Transverse colon (tissue), 4 donors: Measurements from ENCODE around the gene IQCK. TPM values are rescaled to one million over a fixed set of nuclear protein-coding genes. Genes with fewer than 3 reads are reported as not detected.

ENCODE experiments used
- DNase-seq: peaks from one replicate; pipeline ENCODE4 v3.0.0-alpha.2; 2019
- H3K27ac ChIP-seq, 4 donors: fragments of 200-600 bp; sonication (generic); 2 replicates each; pipeline ENCODE4 v1.5.1; 2016 to 2018; ENCODE audit warnings: inconsistent platforms in 4 of 4
- H3K27me3 ChIP-seq: fragments of 200-600 bp; sonication (generic); 2 replicates; pipeline ENCODE4 v1.5.1; 2017; ENCODE audit warnings: inconsistent platforms
- H3K36me3 ChIP-seq, 4 donors: fragments of 200-600 bp; sonication (generic); 2 replicates each; pipeline ENCODE4 v1.5.1; 2017 to 2019; ENCODE audit warnings: inconsistent platforms in 4 of 4
- H3K4me1 ChIP-seq, 4 donors: fragments of 200-600 bp; sonication (generic); 2 replicates each; pipeline ENCODE4 v1.5.1; 2017 to 2020; ENCODE audit warnings: inconsistent platforms in 4 of 4
- H3K4me3 ChIP-seq, 4 donors: fragments of 200-600 bp; sonication (generic); 1 replicate in 1 of 4; 2 replicates in 3 of 4; pipeline versions ENCODE4 v1.5.1 to v1.6.1; 2017 to 2019; ENCODE audit warnings: inconsistent platforms in 4 of 4
- H3K9me3 ChIP-seq, 2 donors: fragments of 200-600 bp; sonication (generic); 2 replicates each; pipeline ENCODE4 v1.5.1; 2017 to 2019; ENCODE audit warnings: inconsistent platforms in 2 of 2
- CTCF ChIP-seq, 5 experiments: fragments of 200-600 bp in 3 of 5; fragments of 450-650 bp in 2 of 5; sonication (generic) in 3 of 5; IDR thresholded peaks; 1 replicate in 2 of 5; 2 replicates in 3 of 5; pipeline ENCODE4 v1.5.1; 2016 to 2017; ENCODE audit warnings: antibody characterized with exemption in 5 of 5, inconsistent platforms in 3 of 5, mild to moderate bottlenecking in 2 of 5, moderate library complexity in 1 of 5
- EP300 ChIP-seq: sonication (generic); formaldehyde crosslinking; IDR thresholded peaks from one replicate; pipeline ENCODE4 v1.6.1; 2017; ENCODE audit warnings: antibody characterized with exemption, low read depth
- POLR2A ChIP-seq: fragments of 450-650 bp; IDR thresholded peaks from one replicate; pipeline ENCODE4 v1.6.1; 2016; ENCODE audit warnings: antibody characterized with exemption, mild to moderate bottlenecking, moderate library complexity
- POLR2AphosphoS5 ChIP-seq, 3 donors: sonication (generic); formaldehyde crosslinking; IDR thresholded peaks; one replicate each; pipeline ENCODE4 v1.6.1; 2016; ENCODE audit warnings: antibody characterized with exemption in 3 of 3
- WGBS, 2 donors: methylation state at CpG; one replicate each; pipeline ENCODE4 v1.1.5; 2018; ENCODE audit warnings: low coverage in 1 of 2; 5-methylcytosine and 5-hydroxymethylcytosine counted together
- in situ Hi-C, 4 donors: fragments of 200-750 bp; cut with MboI; loops; one replicate each; pipeline versions ENCODE4 v1.15.0 to v1.15.1; 2017; ENCODE audit warnings: low sequenced_read_pairs in 3 of 4, low pct_ligation_motif_present in 1 of 4, low pct_unique_long_range_greater_than_20kb in 1 of 4
- intact Hi-C: fragments of 100-400 bp; cut with DNase I; formaldehyde crosslinking; loops from one replicate; pipeline ENCODE4 v1.15.1; 2023; ENCODE audit warnings: low total_unique reads
- total RNA-seq, 4 donors: library from RNA; depleted of rRNA; stranded (reverse); fragments of >200 nt; gene quantifications; one replicate each; pipeline ENCODE4 v1.1.0, GENCODE V29; 2016

The IQCK gene
- total RNA-seq, 4 donors from 2014 or later: 8.3 to 18.2 (median 12.7) TPM

GRCh38 chr16:19883966-19884485 lies 166.0 kb downstream of the IQCK start:
- no peaks in the 10 kb centered on the region for H3K9me3 ChIP-seq
- DNase-seq: peak; percentile 14
- peak overlapping the region; percentile 51 to 72 (median 60) for H3K4me3 ChIP-seq
- peak overlapping the region; percentile 0 to 51 (median 33) for H3K27ac ChIP-seq
- intact Hi-C loops (loop anchor here (10.0 kb wide), 1 partner anchor 169 kb away; the partner anchor contains the start of genes IQCK and KNOP1), in situ Hi-C loops (loop anchor here in 3 of 4 donors (10.0 to 25.0 kb wide), 3 partner anchors 172 to 319 kb away; partner anchors contain the start of genes IQCK (in 1 of the 3) and KNOP1 (in 1 of the 3))
- peaks cover 6 to 28% (median 25%) of the 10 kb centered on the region in 4 donors for H3K4me1 ChIP-seq
- no peaks in the 10 kb centered on the region for H3K36me3 ChIP-seq
- TF ChIP-seq EP300 (no peak), POLR2A (no peak), POLR2AphosphoS5 (IDR thresholded peaks at IDR 0.05) (no peak), CTCF (IDR thresholded peaks at IDR 0.05) (no peak)
- H3K27me3 ChIP-seq: peaks cover 36% of the 10 kb centered on the region
- 2% methylated on average over 23 of the region's 24 CpGs; no CpG with 5 or more reads in 1 of the 2 donors for WGBS, 2 donors

- in situ Hi-C loops (loop anchor here (5.0 to 25.0 kb wide), 4 partner anchors 173 to 320 kb away; partner anchors contain the start of genes IQCK (in 1 of the 4) and KNOP1 (in 1 of the 4)), intact Hi-C loops (loop anchor here (10.0 kb wide), 1 partner anchor 170 kb away; the partner anchor contains the start of genes IQCK and KNOP1)
- peak within 1 kb of the TSS; percentile 51 to 72 (median 60) for H3K4me3 ChIP-seq
- H3K36me3 ChIP-seq: no peaks in the 10 kb centered on the region
- DNase-seq: peak; percentile 34
- peaks cover 36% of the 10 kb centered on the region for H3K27me3 ChIP-seq
- H3K27ac ChIP-seq: peak within 1 kb of the TSS; percentile 0 to 51 (median 33)
- TF ChIP-seq POLR2AphosphoS5 (IDR thresholded peaks at IDR 0.05) (peak in 1 of 3 donors; percentile 20), CTCF (IDR thresholded peaks at IDR 0.05) (no peak), POLR2A (no peak), EP300 (no peak)
- H3K9me3 ChIP-seq: no peaks in the 10 kb centered on the region
- 2% methylated on average over 76 of the region's 85 CpGs; no CpG with 5 or more reads in 1 of the 2 donors for WGBS, 2 donors
- H3K4me1 ChIP-seq: peaks cover 6 to 28% (median 25%) of the 10 kb centered on the region in 4 donors
These were observed 166.8 kb downstream of the IQCK start, which contains the start of gene GPRC5B for GRCh38 chr16:19884611-19885450. GPRC5B (minus strand) TSS chr16:19884848; CDS start chr16:19872845, 12,003 bp downstream.

- peak overlapping the region; percentile 15 to 72 (median 54) for H3K4me3 ChIP-seq
- TF ChIP-seq POLR2AphosphoS5 (IDR thresholded peaks at IDR 0.05): no peak
- TF ChIP-seq EP300: no peak
- peak in 1 of 5 experiments; percentile 8 for TF ChIP-seq CTCF (IDR thresholded peaks at IDR 0.05)
- H3K27me3 ChIP-seq: peaks cover 36% of the 10 kb centered on the region
- H3K27ac ChIP-seq: no peak overlapping the region
- no peaks in the 10 kb centered on the region for H3K9me3 ChIP-seq
- peaks cover 6 to 28% (median 25%) of the 10 kb centered on the region in 4 donors for H3K4me1 ChIP-seq
- DNase-seq: peak; percentile 9
- H3K36me3 ChIP-seq: no peaks in the 10 kb centered on the region
- intact Hi-C loops (loop anchor here (2.0 to 10.0 kb wide), 2 partner anchors 171 to 327 kb away; partner anchors contain the start of genes IQCK and KNOP1), in situ Hi-C loops (loop anchor here (5.0 to 25.0 kb wide), 4 partner anchors 173 to 321 kb away; partner anchors contain the start of genes IQCK (in 1 of the 4) and KNOP1 (in 1 of the 4))
- WGBS, 2 donors: 0 to 7% methylated on average over 1 to 39 of the region's 41 CpGs
These were observed 167.5 kb downstream of the IQCK start for GRCh38 chr16:19885451-19886072.
